ENCODE measurements around the gene TMCC3.

DNA sequence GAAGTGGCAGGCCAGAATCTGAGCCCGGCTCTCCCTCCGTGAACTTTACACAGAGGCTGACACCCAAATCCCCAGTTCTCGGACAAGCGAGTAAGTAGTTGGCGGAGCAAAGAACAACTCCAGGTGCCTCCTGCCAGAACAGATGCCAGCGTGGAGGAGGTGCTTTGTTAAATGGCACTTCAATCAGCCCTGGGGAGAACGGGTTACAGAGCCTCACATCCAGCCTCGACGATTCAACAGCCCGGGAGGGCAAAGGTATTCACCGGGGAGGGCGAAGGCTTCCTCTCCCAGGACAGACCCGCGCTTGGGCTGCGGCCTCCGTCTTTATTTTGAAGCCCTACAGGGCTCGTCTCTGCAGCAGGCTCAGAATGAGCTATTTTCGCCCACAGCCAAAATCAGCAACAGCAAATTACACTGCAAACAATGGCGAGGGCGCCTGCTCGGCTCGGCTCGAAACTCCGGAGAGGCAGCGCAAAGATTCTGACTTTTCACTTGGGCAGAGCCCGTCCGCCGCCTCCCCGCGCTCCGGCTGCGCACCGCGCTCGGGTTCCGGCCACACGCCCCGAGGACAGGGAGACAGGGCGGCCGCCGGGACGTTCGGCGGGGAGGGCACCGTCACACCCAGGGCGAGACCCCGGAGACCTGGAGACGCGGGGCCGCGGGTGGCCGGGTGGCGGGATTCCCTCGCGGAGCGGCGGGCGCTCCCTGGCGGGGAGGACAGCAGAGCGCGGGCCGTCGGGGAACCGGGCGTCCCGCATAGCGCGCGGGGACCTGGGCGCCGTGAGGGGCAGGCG is 811 bp downstream of the TMCC3 start:
- TF ChIP-seq RBBP5 (IDR thresholded peaks at IDR 0.05; ENCODE audit: borderline replicate concordance, insufficient read depth, low read length, poor library complexity, severe bottlenecking): no peak
- TF ChIP-seq, protein P1, sequence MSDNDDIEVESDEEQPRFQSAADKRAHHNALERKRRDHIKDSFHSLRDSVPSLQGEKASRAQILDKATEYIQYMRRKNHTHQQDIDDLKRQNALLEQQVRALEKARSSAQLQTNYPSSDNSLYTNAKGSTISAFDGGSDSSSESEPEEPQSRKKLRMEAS (CRISPR knock-in tag; IDR thresholded peaks at IDR 0.05): no peak
- TF ChIP-seq, protein P2, sequence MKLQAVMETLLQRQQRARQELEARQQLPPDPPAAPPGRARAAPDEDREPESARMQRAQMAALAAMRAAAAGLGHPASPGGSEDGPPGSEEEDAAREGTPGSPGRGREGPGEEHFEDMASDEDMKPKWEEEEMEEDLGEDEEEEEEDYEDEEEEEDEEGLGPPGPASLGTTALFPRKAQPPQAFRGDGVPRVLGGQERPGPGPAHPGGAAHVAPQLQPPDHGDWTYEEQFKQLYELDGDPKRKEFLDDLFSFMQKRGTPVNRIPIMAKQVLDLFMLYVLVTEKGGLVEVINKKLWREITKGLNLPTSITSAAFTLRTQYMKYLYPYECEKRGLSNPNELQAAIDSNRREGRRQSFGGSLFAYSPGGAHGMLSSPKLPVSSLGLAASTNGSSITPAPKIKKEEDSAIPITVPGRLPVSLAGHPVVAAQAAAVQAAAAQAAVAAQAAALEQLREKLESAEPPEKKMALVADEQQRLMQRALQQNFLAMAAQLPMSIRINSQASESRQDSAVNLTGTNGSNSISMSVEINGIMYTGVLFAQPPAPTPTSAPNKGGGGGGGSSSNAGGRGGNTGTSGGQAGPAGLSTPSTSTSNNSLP (IDR thresholded peaks at IDR 0.05; ENCODE audit: borderline replicate concordance, low read depth, low read length): no peak
- no peak for TF ChIP-seq JUNB (CRISPR knock-in tag; conservative IDR thresholded peaks at IDR 0.05)
- no peak for TF ChIP-seq TAF1 (IDR thresholded peaks at IDR 0.05; ENCODE audit: control insufficient read depth, extremely low read depth, insufficient read depth, low read length, severe bottlenecking)

Measured in K562 (cell line).